Stomach (tissue), 9 donors: ENCODE measurements around the gene CGB8. TPM values are rescaled to one million over a fixed set of nuclear protein-coding genes. Genes with fewer than 3 reads are reported as not detected.

Experiments
- DNase-seq, 2 donors: peaks; one replicate each; pipeline versions ENCODE4 v3.0.0 to v3.0.0-alpha.2; 2013 to 2019
- H3K27ac ChIP-seq, 5 donors: fragments of 200-600 bp in 4 of 5; sonication (generic) in 4 of 5; one replicate each; pipeline ENCODE4 v1.5.1; 2013 to 2019; ENCODE audit warnings: mild to moderate bottlenecking in 1 of 5, moderate library complexity in 1 of 5
- H3K27me3 ChIP-seq, 3 donors: fragments of 200-600 bp; sonication (generic); one replicate each; pipeline ENCODE4 v1.5.1; 2017 to 2019; ENCODE audit warnings: mixed run types in 1 of 3
- H3K36me3 ChIP-seq, 4 donors: fragments of 200-600 bp; sonication (generic); 1 replicate in 3 of 4; 2 replicates in 1 of 4; pipeline ENCODE4 v1.5.1; 2016 to 2019
- H3K4me1 ChIP-seq, 4 donors: fragments of 200-600 bp; sonication (generic); one replicate each; pipeline ENCODE4 v1.5.1; 2016 to 2019
- H3K4me3 ChIP-seq, 4 donors: fragments of 200-600 bp; sonication (generic) in 3 of 4; one replicate each; pipeline ENCODE4 v1.5.1; 2016 to 2019; ENCODE audit warnings: mild to moderate bottlenecking in 1 of 4
- H3K9me3 ChIP-seq, 4 donors: fragments of 200-600 bp; sonication (generic); one replicate each; pipeline ENCODE4 v1.5.1; 2016 to 2019
- CTCF ChIP-seq, 7 experiments: fragments of 450-650 bp in 4 of 7; fragments of 200-600 bp in 3 of 7; sonication (generic) in 3 of 7; IDR thresholded peaks; one replicate each; pipeline ENCODE4 v1.5.1; 2016 to 2019; ENCODE audit warnings: antibody characterized with exemption in 7 of 7, control low read depth in 2 of 7, mild to moderate bottlenecking in 1 of 7
- EP300 ChIP-seq: sonication (generic); formaldehyde crosslinking; IDR thresholded peaks from one replicate; pipeline ENCODE4 v1.6.1; 2017; ENCODE audit warnings: antibody characterized with exemption
- POLR2A ChIP-seq, 4 donors: fragments of 450-650 bp; IDR thresholded peaks; one replicate each; pipeline ENCODE4 v1.6.1; 2016; ENCODE audit warnings: antibody characterized with exemption in 4 of 4, control low read depth in 2 of 4, mild to moderate bottlenecking in 1 of 4, moderate library complexity in 1 of 4
- POLR2AphosphoS5 ChIP-seq, 3 donors: sonication (generic); formaldehyde crosslinking; IDR thresholded peaks; one replicate each; pipeline ENCODE4 v1.6.1; 2016; ENCODE audit warnings: antibody characterized with exemption in 3 of 3
- WGBS, 5 donors: extraction: QIAGEN DNeasy Blood & Tissue Kit in 3 of 5; methylation state at CpG; one replicate each; pipeline versions ENCODE4 v1.1.5 to v1.1.7; 2013 to 2018; 5-methylcytosine and 5-hydroxymethylcytosine counted together
- intact Hi-C: fragments of 100-400 bp; cut with DNase I; formaldehyde crosslinking; loops from one replicate; pipeline ENCODE4 v1.15.1; 2023; ENCODE audit warnings: low total_unique reads
- polyA plus RNA-seq, 3 donors: library from polyadenylated mRNA; stranded (reverse); fragments of 200-250 nt; gene quantifications; one replicate each; pipeline ENCODE4 v1.2.3, GENCODE V29; 2013
- total RNA-seq, 5 donors: library from RNA; depleted of rRNA; stranded (reverse); fragments of >200 nt; gene quantifications; one replicate each; pipeline versions ENCODE4 v1.1.0 to v1.2.3, GENCODE V29; 2014 to 2016
- donor health status: healthy with polysubstance abuse.
- donor health status: Bipolar disorder and iron deficiency.
- donor health status: healthy.

Gene CGB8
- total and polyA plus RNA-seq, 8 donors = not detected

GRCh38 chr19:49067554-49067953 is 18.6 kb upstream of the CGB8 start:
- no peak overlapping the region for H3K27ac ChIP-seq
- no peaks in the 10 kb centered on the region for H3K9me3 ChIP-seq
- H3K36me3 ChIP-seq = no peaks in the 10 kb centered on the region
- TF ChIP-seq CTCF (IDR thresholded peaks at IDR 0.05) = no peak
- no peak for TF ChIP-seq POLR2AphosphoS5 (IDR thresholded peaks at IDR 0.05)
- TF ChIP-seq POLR2A (IDR thresholded peaks at IDR 0.05) = no peak
- no peak for TF ChIP-seq EP300
- peaks cover 13 to 22% (median 20%) of the 10 kb centered on the region in 4 donors for H3K4me1 ChIP-seq
- WGBS, 5 donors = 40 to 79% (median 58%) methylated on average over 3 of the region's 3 CpGs
- H3K27me3 ChIP-seq = peaks cover 8 to 100% (median 53%) of the 10 kb centered on the region in 3 donors
- H3K4me3 ChIP-seq = no peak overlapping the region
- no peak for DNase-seq
- intact Hi-C loops = no loop called here

- TF ChIP-seq CTCF (IDR thresholded peaks at IDR 0.05) (no peak), EP300 (no peak), POLR2AphosphoS5 (IDR thresholded peaks at IDR 0.05) (no peak), POLR2A (IDR thresholded peaks at IDR 0.05) (no peak)
- no peak overlapping the region for H3K4me3 ChIP-seq
- H3K9me3 ChIP-seq = no peaks in the 10 kb centered on the region
- no peak overlapping the region for H3K27ac ChIP-seq
- WGBS, 5 donors = 50 to 62% (median 54%) methylated on average over 12 to 13 of the region's 13 CpGs
- no peak for DNase-seq
- no peaks in the 10 kb centered on the region for H3K36me3 ChIP-seq
- intact Hi-C loops = no loop called here
- peaks cover 0 to 100% (median 46%) of the 10 kb centered on the region in 3 donors for H3K27me3 ChIP-seq
- peaks cover 8 to 14% (median 13%) of the 10 kb centered on the region in 4 donors for H3K4me1 ChIP-seq
Observed at GRCh38 chr19:49065905-49066512, 17.1 kb upstream of the CGB8 start.

- no peaks in the 10 kb centered on the region for H3K36me3 ChIP-seq
- no peaks in the 10 kb centered on the region for H3K9me3 ChIP-seq
- H3K4me1 ChIP-seq = peaks cover 8 to 14% (median 13%) of the 10 kb centered on the region in 4 donors
- 3 to 9% (median 4%) methylated on average over 24 to 53 of the region's 53 CpGs for WGBS, 5 donors
- H3K27me3 ChIP-seq = peaks cover 0 to 100% (median 39%) of the 10 kb centered on the region in 3 donors
- H3K4me3 ChIP-seq = peak within 1 kb of the TSS; percentile 28 to 39 (median 30)
- intact Hi-C loops = no loop called here
- TF ChIP-seq EP300 = no peak
- no peak for TF ChIP-seq POLR2AphosphoS5 (IDR thresholded peaks at IDR 0.05)
- no peak for TF ChIP-seq POLR2A (IDR thresholded peaks at IDR 0.05)
- TF ChIP-seq CTCF (IDR thresholded peaks at IDR 0.05) = no peak
- H3K27ac ChIP-seq = no peak within 1 kb of the TSS
- peak; percentile 38 to 78 for DNase-seq
Observed at GRCh38 chr19:49064768-49065611, 16.1 kb upstream of the CGB8 start, which contains the start of gene NTF4. Gene NTF4, minus strand, starts transcription at chr19:49064818. Its CDS starts 2,821 bp downstream, at chr19:49061997.

- Histone ChIP-seq H3K4me3 (peak overlapping the region in 1 of 4 donors; percentile 39), H3K4me1 (peaks cover 8 to 14% (median 13%) of the 10 kb centered on the region in 4 donors), H3K27me3 (peaks cover 0 to 100% (median 37%) of the 10 kb centered on the region in 3 donors), H3K36me3 (no peaks in the 10 kb centered on the region), H3K9me3 (no peaks in the 10 kb centered on the region), H3K27ac (no peak overlapping the region)
- WGBS, 5 donors = 40 to 53% (median 48%) methylated on average over 7 to 10 of the region's 10 CpGs
- DNase-seq = no peak
- TF ChIP-seq CTCF (IDR thresholded peaks at IDR 0.05) (no peak), POLR2A (IDR thresholded peaks at IDR 0.05) (no peak), POLR2AphosphoS5 (IDR thresholded peaks at IDR 0.05) (no peak), EP300 (no peak)
- intact Hi-C loops = no loop called here
Observed at GRCh38 chr19:49064029-49064629, 15.2 kb upstream of the CGB8 start.
